NCI-H128 (cell line): ENCODE data around the gene S100P.
"Not testable (repeated sequence)": the region's sequence is repeated elsewhere in the genome, so short reads cannot be mapped to it uniquely, and the experiment has no call there.

Experiments
- DNase-seq: peaks from one replicate; lab custom pipeline; 2025; ENCODE audit not compliant: unreplicated experiment; lab: John Stamatoyannopoulos, UW

The S100P gene

GRCh38 chr4:6693231-6694176 is at the start of gene S100P:
Gene S100P (plus strand): TSS chr4:6693878. CDS start chr4:6693933, 55 bp downstream.
- DNase-seq, result no peak

GRCh38 chr4:6644792-6645530 is 48.7 kb upstream of the S100P start:
- no peak for DNase-seq

DNA sequence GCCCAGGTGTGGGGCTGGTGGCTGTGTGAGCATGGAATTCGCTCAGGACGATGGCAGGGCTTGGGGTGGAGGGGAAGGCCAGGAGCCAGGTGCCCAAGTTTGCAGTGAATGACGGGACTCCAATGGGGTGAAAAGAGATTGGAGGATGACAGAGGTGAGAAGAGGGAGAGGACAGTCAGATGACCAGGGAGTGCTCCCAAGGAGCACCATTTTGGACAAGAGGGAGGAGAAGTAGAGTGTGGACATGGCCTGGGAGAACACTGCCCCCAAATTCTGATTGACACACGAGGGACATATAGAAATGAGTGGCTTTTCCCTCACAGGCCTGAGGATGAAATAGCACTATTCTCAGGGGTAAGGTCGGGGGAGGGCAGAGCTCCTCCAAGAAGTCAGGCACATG is 46.5 kb upstream of the S100P start:
- no peak for DNase-seq

- DNase-seq, result no peak
These were observed 46.0 kb upstream of the S100P start for GRCh38 chr4:6647582-6648230.

GRCh38 chr4:6649216-6649615 is 44.5 kb upstream of the S100P start:
- DNase-seq, result no peak

GRCh38 chr4:6654211-6654610 is 39.5 kb upstream of the S100P start:
- not testable (repeated sequence) for DNase-seq

DNA sequence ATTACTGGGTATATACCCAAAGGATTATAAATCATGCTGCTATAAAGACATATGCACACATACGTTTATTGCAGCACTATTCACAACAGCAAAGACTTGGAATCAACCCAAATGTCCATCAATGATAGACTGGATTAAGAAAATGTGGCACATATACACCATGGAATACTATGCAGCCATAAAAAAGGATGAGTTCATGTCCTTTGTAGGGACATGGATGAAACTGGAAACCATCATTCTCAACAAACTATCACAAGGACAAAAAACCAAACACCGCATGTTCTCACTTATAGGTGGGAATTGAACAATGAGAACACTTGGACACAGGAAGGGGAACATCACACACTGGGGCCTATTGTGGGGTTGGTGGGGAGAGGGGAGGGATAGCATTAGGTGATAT is 38.4 kb upstream of the S100P start:
- DNase-seq, result not testable (repeated sequence)

DNA sequence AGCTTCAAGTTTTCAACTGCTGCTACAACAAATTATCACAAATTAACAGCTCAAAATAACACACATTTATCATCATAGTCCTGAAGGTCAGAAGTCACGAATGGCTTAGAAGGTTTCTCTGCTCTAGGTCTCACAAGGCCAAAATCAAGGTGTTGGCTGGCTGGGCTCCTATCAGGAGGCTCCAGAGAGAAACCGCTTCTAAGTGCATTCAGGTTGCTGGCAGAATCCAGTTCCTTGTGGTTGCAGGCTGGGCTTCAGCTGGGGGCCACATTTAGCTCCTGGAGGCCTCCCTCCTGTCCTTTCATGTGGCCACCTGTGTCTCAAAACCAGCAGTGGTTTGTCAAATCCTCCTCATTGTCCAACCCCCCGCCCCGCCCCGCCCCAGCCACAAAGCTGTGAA is 37.8 kb upstream of the S100P start:
- no peak for DNase-seq

DNA sequence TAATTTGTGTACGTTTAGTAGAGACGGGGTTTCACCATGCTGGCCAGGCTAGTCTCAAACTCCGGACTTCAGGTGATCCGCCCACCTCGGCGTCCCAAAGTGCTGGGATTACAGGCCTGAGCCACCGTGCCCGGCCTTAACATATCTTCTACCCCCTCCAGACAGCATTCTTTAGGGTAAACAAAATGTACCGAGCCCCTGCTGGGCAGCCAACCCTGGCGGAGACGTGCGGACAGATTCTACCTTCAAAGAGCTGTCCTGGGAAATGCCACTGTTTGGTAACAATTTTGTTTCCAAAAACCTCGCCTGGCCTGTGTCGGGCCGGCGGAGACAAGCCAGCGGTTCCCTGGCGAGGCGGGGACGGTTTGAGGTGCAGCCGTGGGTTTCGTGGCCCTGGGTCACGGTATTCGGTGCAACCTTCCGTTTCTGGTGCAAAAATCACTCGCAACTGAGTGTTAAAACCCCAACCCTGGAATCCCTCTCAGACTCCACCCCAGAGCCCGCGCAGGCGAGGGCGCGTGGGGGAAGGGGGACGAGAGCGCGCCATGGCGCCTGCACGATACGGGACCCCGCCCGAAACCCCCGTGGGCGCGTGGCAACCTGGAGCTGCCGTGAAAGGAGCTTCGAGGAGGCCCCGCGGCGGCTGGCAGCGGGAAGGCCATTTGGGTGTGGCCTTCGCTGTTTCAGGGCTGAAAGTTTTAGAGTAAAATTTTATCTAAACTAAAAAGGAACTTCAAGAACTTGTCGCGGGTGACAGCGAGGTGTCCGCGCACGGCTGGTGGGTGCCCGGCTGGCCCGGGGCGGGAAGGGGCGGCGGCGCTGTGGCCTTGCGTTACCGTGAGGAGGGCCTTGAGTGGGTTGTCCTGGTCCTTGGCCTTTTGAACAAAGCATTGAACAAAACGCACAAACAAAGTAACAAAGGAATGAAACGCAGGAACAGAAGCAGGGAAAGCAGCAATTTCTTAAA is 36.2 kb upstream of the S100P start:
- no peak for DNase-seq

- DNase-seq, result no peak
These were observed 35.5 kb upstream of the S100P start for GRCh38 chr4:6658209-6658595.

- no peak for DNase-seq
These were observed 35.0 kb upstream of the S100P start for GRCh38 chr4:6658597-6659075.

DNA sequence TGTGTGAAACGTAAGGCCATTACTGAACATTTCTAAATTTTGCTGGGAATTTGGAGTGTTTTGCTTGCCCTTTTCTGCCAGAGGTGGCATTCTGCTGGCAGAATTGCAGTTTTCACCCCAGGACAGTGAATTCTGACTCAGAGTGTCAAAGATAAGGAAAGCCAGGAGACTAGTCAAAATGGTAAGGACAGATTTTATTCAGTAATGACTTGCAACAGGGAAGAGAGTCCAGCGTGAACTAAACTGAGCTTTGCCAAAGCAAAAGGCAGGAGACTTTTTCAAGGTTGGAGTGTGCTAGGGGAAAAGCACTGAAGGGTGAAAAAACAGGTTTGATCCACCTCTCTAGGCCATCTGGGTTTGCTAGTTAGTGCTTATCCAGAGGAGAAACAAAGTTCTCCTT is 33.8 kb upstream of the S100P start:
- no peak for DNase-seq

GRCh38 chr4:6660430-6660829 is 33.2 kb upstream of the S100P start:
- no peak for DNase-seq

- no peak for DNase-seq
These were observed 31.1 kb upstream of the S100P start for GRCh38 chr4:6662591-6662990.

DNA sequence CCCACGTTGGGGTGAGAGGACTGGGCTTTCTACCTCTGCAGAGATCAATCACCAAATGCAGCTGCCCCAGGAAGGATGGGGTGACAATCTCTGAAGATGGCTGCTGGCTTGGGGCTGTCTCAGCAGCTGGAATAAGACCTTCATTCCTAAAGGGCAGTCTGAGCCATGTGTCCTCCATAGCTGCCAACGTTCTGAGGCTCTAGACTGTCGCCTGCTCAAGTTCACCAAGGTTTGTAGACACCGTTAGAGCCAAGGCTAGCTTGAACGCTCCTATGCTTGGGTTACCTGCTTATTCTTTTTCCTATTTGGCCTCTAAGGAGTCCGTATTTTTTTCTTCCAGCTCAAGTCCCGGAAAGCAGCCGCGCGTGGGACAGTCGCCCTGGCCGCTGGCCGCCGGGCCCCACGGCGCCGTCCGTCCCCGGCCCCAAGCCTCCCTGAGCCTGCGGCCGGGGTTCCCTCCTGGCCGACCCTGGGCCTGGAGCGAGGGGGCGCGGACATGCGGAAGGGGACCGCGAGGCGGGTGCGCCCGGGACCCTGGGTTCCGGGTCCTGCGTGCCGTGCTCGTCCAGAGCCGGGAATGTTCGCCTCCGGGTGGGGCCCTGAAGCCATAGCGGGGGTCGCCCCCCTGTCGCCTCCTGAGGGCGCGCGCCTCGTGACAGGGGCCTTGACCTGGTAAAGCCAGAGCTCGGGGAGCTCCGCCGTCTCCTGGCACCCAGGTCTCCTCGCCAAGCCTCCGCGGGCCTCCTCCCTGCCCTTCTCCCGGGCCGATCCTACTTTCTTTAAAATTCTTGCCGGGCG is 29.9 kb upstream of the S100P start:
- DNase-seq, result no peak

- DNase-seq, result no peak
These were observed 28.4 kb upstream of the S100P start for GRCh38 chr4:6665320-6665654.

DNA sequence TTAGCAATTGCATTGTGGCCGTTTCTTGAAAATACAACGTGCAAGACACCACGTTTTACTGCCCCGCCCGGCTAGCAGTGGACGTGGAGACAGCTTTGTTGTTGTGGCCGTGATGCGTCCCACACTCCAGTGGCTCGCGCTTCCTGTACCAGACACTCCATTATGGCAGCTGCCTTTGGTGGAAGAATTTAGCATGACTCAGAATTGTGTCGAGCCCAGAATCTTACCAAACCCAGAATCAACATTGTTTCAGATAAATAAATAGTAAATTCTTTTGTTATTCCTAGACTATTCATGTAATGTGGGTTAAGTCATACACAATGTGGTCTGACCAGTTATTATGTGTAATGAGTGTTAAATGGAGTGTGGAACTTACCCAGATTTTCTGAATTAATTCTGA is 25.3 kb upstream of the S100P start:
- DNase-seq, result no peak

DNA sequence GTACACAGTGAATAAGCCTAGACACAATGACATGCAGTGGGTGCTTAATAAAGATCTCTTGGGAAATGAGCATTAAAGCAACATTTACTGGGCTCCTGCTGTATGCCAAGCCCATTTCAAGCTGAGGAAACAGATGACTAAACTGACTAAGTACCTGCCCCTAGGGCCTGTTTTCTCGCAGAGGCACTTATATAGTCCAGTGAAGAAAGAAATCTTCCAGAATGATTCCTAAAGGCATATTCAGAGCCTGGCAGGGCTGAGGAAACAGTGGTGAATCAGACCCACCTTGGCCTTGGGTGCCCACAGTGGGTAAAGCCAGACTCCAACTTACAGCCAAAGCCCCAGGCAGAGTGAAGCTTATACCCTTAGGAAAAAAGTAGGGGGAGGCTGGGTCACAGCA is 22.0 kb upstream of the S100P start:
- no peak for DNase-seq

- no peak for DNase-seq
These were observed 21.5 kb upstream of the S100P start for GRCh38 chr4:6672131-6672530.
